GM21447 (cell line): ENCODE data around the gene RBM18.

Experiments used
- ATAC-seq: cut with Tn5 transposase; IDR thresholded peaks from one replicate; pipeline ENCODE4 v1.9.1; 2021; ENCODE audit not compliant: unreplicated experiment

The RBM18 gene, protein sequence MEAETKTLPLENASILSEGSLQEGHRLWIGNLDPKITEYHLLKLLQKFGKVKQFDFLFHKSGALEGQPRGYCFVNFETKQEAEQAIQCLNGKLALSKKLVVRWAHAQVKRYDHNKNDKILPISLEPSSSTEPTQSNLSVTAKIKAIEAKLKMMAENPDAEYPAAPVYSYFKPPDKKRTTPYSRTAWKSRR

DNA sequence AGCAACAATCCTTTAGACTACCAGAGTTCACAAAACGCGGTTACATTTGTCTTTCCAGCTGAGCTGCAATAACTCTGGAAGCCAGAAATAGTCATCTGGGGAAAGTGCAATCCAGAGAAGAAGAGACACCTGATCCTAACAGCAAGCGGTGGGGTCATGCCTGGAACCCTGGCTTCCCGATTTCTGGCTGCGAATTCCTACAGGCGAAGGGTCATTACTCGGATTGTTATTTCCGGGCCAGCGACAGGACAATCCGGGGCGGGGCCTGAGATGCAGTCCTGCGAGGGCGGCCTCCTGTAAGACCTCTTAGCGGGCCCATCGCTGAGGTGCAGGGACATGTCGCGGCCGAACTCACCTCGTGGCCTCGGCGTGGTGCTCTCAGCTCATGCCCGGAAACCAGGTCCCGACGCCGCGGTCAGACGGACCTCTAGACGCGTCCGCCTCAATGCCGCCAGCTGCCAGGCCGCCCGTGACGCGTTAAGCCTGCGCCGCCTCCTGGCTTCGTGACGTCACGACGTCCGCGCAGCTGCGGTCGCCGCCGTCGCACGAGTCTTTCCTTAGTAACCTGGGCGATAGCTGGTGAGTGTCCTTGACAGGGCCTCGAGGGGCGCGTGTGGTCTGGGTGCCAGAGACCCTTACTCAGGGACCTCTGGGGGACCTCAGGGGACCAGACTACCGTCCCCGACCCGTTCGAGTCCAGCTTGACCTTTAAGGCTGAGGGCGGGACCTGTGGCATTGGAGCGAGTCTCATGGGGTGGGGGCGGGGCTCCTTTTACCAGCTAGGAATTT, at the start of gene RBM18, which contains the start of gene MRRF:
RBM18 (minus strand) TSS at position 481 of the 789 bp plus-strand sequence. CDS start 3,348 bp downstream, outside the sequence.
MRRF (plus strand) TSS at position 523 of the 789 bp plus-strand sequence. CDS start 6,010 bp downstream, outside the sequence.
- ATAC-seq = peak; percentile 72

DNA sequence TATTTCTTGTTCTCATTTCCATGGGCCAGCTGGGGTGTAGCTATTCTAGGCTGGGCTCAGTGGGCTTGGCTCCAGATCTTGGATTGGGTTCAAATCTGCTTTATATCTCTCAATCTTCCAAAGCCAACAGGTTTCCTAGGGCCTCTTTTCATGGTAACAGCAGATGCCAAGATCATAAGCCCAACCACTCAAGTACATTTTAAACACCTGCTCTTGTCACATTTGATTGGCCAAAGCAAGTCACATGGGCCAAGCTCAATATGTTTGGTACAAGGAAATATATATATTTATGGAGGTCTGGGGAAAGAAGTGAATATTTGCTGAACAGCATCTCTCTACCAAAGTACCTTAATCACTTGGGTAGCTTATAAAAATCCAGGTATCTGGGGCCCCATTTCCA, 49.5 kb upstream of the RBM18 start:
- no peak for ATAC-seq

DNA sequence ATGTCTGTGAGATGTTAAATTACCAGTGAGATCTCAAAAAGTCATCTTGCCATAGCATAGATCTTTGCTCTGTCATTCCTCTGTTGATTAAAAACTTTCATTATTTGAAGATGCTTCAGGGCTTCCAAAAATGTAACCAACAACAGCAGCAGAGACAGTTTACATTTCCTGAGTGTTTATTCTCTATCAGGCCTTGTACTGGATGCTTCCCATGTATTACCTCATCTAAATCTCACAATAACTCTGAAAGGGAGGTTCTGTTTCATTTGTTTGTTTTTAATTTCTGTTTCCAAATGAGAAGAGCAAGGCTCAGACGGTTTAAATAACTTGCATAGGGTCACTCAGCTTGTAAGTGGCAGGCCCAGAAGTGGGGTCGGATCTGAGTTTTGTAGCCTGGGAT, 45.2 kb upstream of the RBM18 start:
- no peak for ATAC-seq

DNA sequence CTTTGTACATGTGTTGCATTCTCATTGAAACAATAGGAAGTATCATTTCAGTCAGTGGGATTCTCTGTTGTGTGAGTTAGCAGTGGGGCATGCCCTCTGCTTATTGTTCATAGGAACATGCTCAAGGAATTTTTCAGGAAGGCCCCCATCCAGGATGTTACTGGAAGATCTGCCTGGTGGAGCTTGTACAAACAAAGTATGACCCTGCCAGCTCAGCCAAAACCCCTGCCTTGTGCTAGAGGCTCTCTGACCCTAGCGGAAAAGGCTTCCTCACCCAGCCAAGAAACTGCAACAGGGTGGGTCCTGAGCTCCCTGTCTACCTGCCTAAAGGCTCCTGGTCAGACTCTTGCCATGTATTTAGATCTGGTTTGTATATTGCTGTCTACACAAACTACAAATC, 43.3 kb upstream of the RBM18 start:
- no peak for ATAC-seq

DNA sequence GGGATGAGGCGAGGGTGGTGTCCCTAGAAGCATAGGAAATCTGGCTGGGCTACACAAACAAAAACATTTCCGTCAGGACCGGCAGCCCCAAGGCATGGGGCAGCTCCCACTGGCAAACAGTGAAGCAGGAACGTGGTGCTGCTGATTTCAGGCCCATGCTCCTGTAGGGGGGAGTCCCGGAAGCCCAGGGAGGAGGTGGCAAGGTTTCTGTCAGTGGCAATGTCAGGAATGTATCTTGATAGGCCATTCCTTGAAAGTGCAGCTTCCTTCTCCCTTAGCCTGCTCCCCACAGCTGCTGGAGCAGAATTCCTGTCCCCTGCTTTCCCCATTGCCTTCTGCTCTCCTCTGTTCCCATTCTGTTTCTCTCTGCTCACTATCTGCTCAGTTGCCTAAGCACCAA, 42.4 kb upstream of the RBM18 start:
- ATAC-seq = no peak

- ATAC-seq = no peak
Observed at GRCh38 chr9:122302237-122303093, 37.8 kb upstream of the RBM18 start.

GRCh38 chr9:122297512-122297911, 32.9 kb upstream of the RBM18 start:
- no peak for ATAC-seq

DNA sequence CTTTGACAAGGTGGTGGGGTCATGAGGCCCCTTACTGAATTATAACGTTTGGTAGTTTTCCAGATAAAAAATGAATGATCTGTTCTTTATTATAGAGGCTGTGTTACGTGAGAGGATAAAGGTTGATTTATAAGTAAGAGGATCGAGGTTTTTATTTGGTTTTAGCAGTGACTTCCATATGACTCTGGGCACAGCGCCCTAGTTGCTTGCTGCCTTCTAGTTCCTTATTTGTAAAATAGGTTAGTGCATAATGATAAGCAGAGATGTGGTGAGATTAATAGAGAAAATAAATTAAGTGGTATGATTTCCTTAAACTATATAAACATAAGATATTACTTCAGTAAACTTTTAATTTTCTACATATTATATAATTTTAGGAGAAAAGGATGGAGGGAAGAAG, 29.9 kb upstream of the RBM18 start:
- no peak for ATAC-seq

DNA sequence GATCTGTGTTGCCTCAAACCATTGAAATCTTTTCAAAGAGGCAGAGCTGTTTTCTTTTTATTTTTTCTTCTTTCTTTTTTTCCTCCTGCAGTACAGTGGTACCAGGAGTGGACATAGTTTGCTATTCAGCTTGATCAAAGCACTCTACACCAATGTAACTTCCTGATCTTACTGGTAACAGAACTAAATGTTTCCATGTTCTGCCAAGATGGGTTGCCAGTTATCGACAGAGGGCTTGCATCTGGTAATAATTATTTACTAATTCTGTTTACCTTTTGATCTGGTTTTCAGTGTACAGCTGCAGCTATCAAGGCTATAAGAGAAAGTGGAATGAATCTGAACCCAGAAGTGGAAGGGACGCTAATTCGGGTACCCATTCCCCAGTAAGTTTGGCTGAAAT, 26.8 kb upstream of the RBM18 start:
- no peak for ATAC-seq

- ATAC-seq = no peak
Observed at GRCh38 chr9:122287214-122287720, 22.6 kb upstream of the RBM18 start.

- peak; percentile 69 for ATAC-seq
Observed at GRCh38 chr9:122286764-122287163, 22.1 kb upstream of the RBM18 start.

- ATAC-seq = no peak
Observed at GRCh38 chr9:122281368-122281767, 16.7 kb upstream of the RBM18 start.

GRCh38 chr9:122277285-122277897, 12.8 kb upstream of the RBM18 start:
- no peak for ATAC-seq

GRCh38 chr9:122276096-122276495, 11.5 kb upstream of the RBM18 start:
- ATAC-seq = no peak

- no peak for ATAC-seq
Observed at GRCh38 chr9:122274055-122274454, 9.4 kb upstream of the RBM18 start.

GRCh38 chr9:122268041-122268814, 3.6 kb upstream of the RBM18 start:
- no peak for ATAC-seq

- ATAC-seq = peak; percentile 49
Observed at GRCh38 chr9:122265149-122265915, 692 bp upstream of the RBM18 start.

DNA sequence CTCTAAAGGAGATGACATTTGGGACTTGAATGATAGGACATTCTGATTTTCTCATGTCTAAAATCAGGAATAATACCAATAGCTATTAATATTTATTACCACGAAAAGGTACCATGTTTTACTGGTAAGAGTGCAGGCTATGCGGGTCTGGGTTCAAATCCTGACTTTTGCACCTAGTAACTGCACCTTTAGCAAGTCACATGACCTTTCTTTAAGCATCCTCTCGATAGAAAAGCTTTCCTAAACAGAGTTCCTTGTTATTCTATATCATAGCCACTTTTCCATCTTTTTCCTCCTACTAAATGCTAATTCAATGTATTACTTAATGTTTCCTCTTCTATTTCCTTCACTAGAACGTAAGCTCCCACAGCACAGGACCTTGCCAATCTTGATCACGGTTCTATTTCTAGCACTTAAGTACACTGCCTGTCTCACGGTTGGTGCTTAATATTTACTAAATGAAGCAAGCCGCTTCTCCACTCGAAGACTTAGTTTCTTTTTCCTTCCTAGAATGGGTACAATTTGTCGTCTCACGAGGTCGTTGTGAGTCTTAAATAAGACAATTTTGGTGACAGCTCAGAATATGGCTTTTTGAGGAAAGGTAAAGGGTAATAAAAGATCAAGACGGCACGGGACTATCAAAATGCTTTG, 816 bp downstream of the RBM18 start:
- no peak for ATAC-seq

DNA sequence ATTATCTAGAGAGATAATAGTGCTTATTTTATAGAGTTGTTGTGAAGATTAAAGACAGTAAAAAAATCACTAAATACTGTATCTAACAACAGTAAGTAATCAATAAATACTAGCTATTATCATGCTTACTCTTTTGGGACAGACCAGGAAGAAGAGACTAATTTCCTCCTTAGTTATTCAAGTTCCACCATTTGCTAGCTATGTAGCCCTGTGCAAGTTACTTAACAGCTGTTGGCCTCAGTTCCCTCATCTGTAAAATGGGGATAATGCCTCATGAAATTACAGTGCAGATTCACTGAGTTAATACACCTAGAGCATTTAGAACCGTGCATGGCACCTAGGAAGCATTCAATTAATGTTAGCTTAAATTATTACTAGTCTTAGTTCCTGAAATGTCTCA, 2.6 kb downstream of the RBM18 start:
- ATAC-seq = no peak
